GM12874 (cell line): ENCODE results near the gene NOL12.

Experiments used
- CTCF ChIP-seq: IDR thresholded peaks from 2 replicates; pipeline ENCODE4 v1.5.1; 2011; ENCODE audit warnings: low read depth, mild to moderate bottlenecking, control low read depth, low read length, moderate library complexity; ENCODE audit not compliant: insufficient read depth

Gene NOL12

GRCh38 chr22:37708580-37709444 is 22.7 kb downstream of the NOL12 start:
- no peak for TF ChIP-seq CTCF

DNA sequence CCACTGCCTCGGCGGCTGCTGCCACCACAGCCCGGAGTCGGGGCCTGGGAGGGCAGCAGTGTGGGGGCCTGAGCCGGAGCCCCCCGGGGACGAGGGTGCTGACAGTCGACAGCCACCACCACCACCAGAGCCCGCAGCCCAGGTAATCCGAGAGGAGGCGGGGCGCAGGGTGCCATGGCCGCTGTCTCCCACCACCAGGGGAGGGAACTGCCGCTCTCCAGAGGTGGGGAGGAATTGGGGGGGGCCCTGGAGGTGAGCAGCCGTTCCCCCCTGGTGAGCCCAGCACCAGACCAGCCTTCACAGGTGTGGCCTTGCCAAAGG is 23.3 kb downstream of the NOL12 start:
- TF ChIP-seq CTCF, result no peak

- no peak for TF ChIP-seq CTCF
Measured at GRCh38 chr22:37710675-37711074, 24.5 kb downstream of the NOL12 start.

- TF ChIP-seq CTCF, result no peak
Measured at GRCh38 chr22:37711490-37711889, 25.3 kb downstream of the NOL12 start.

DNA sequence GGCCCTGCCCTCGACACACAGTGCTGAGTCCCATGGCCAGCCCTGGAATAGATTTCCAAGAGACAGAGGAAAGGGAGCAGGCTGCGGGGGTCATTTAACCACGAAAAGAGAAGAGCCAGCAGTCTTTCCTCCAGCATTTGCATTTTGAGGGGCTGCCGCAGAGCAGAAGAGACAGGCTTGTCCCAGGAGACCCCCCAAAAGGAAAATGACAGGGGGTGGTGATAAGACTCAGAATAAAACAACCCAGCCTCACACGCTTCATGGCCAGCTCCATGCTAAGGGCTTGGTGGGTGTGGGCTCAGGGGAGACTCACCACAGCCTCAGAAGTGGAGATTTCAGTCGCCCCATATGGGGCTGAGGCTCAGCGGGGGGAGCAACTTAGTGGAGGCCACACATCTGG is 27.6 kb downstream of the NOL12 start:
- no peak for TF ChIP-seq CTCF

- no peak for TF ChIP-seq CTCF
Measured at GRCh38 chr22:37714634-37715033, 28.5 kb downstream of the NOL12 start.

DNA sequence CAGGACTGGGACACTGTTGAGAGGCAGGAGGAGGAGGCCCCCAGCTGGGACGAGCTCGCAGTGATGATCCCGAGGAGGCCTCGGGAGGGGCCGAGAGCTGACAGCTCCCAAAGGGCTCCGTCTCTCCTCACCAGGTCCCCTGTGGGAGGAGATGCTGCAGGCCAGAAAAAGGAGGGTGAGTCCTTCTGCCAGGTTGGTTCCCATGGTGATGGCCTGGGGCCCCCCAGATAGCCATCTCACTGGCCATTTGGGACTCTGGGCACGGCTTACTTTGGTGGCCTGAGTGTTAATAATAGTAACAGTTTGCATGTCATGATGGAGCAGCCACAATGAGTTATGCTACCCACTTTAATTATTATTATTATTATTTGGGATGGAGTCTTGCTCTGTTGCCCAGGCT is 29.6 kb downstream of the NOL12 start:
- no peak for TF ChIP-seq CTCF
